WERI-Rb-1 (cell line): ENCODE measurements around the gene MTG1.
"Not testable (repeated sequence)": the region's sequence is repeated elsewhere in the genome, so short reads cannot be mapped to it uniquely, and the experiment has no call there.

Experiments
- DNase-seq: peaks from one replicate; pipeline ENCODE4 v3.0.0-alpha.2; 2020
- H3K27ac ChIP-seq: fragments of 250-450 bp; sonication (Bioruptor Pico); 2 replicates; pipeline ENCODE4 v1.5.1; 2020; ENCODE audit warnings: mild to moderate bottlenecking, moderate library complexity
- H3K27me3 ChIP-seq: fragments of 250-450 bp; sonication (Bioruptor Pico); 2 replicates; pipeline ENCODE4 v1.5.1; 2021; ENCODE audit warnings: mild to moderate bottlenecking, low read depth, moderate library complexity; ENCODE audit not compliant: insufficient read depth, severe bottlenecking
- H3K36me3 ChIP-seq: fragments of 250-450 bp; sonication (Bioruptor Pico); 2 replicates; pipeline ENCODE4 v1.5.1; 2020; ENCODE audit warnings: mild to moderate bottlenecking, moderate library complexity
- H3K4me3 ChIP-seq: 2 replicates; pipeline ENCODE4 v1.5.1; 2011; ENCODE audit warnings: low read depth, mild to moderate bottlenecking, control low read depth, low read length
- H3K9me3 ChIP-seq: fragments of 250-450 bp; sonication (Bioruptor Pico); 2 replicates; pipeline ENCODE4 v1.5.1; 2021; ENCODE audit warnings: mild to moderate bottlenecking, moderate library complexity; ENCODE audit not compliant: severe bottlenecking
- CTCF ChIP-seq: IDR thresholded peaks from 2 replicates; pipeline ENCODE4 v1.5.1; 2011; ENCODE audit warnings: low read depth, mild to moderate bottlenecking, control low read depth, inconsistent platforms, low read length

Gene MTG1

GRCh38 chr10:133465950-133466474 is 72.1 kb downstream of the MTG1 start:
- no peak for TF ChIP-seq CTCF
- Histone ChIP-seq H3K27ac (no peak overlapping the region), H3K27me3 (no peaks in the 10 kb centered on the region), H3K9me3 (no peaks in the 10 kb centered on the region), H3K4me3 (no peak overlapping the region), H3K36me3 (no peaks in the 10 kb centered on the region)
- no peak for DNase-seq

GRCh38 chr10:133466683-133467275 is 72.8 kb downstream of the MTG1 start:
- no peak for TF ChIP-seq CTCF
- no peak overlapping the region for H3K4me3 ChIP-seq
- H3K9me3 ChIP-seq, result no peaks in the 10 kb centered on the region
- H3K36me3 ChIP-seq, result no peaks in the 10 kb centered on the region
- DNase-seq, result no peak
- no peaks in the 10 kb centered on the region for H3K27me3 ChIP-seq
- no peak overlapping the region for H3K27ac ChIP-seq

GRCh38 chr10:133467286-133467911 is 73.4 kb downstream of the MTG1 start:
- no peak overlapping the region for H3K4me3 ChIP-seq
- no peak for DNase-seq
- no peak overlapping the region for H3K27ac ChIP-seq
- no peaks in the 10 kb centered on the region for H3K9me3 ChIP-seq
- no peak for TF ChIP-seq CTCF
- H3K36me3 ChIP-seq, result no peaks in the 10 kb centered on the region
- no peaks in the 10 kb centered on the region for H3K27me3 ChIP-seq

- H3K4me3 ChIP-seq, DNase-seq, H3K36me3 ChIP-seq, H3K9me3 ChIP-seq, H3K27ac ChIP-seq, H3K27me3 ChIP-seq: not testable (repeated sequence)
Observed at GRCh38 chr10:133469205-133469604, 75.2 kb downstream of the MTG1 start.

- TF ChIP-seq CTCF, result no peak
- Histone ChIP-seq H3K27me3 (no peaks in the 10 kb centered on the region), H3K4me3 (no peak overlapping the region), H3K36me3 (no peaks in the 10 kb centered on the region), H3K9me3 (no peaks in the 10 kb centered on the region), H3K27ac (no peak overlapping the region)
- DNase-seq, result no peak
Observed at GRCh38 chr10:133471300-133472109, 77.5 kb downstream of the MTG1 start.
